ENCODE data around the gene LRRC3. TPM values are rescaled to one million over a fixed set of nuclear protein-coding genes. Genes with fewer than 3 reads are reported as not detected.

Gene LRRC3
- total RNA-seq, 4 donors from 2014 or later = 3.9 to 6.2 (median 4.7) TPM

DNA sequence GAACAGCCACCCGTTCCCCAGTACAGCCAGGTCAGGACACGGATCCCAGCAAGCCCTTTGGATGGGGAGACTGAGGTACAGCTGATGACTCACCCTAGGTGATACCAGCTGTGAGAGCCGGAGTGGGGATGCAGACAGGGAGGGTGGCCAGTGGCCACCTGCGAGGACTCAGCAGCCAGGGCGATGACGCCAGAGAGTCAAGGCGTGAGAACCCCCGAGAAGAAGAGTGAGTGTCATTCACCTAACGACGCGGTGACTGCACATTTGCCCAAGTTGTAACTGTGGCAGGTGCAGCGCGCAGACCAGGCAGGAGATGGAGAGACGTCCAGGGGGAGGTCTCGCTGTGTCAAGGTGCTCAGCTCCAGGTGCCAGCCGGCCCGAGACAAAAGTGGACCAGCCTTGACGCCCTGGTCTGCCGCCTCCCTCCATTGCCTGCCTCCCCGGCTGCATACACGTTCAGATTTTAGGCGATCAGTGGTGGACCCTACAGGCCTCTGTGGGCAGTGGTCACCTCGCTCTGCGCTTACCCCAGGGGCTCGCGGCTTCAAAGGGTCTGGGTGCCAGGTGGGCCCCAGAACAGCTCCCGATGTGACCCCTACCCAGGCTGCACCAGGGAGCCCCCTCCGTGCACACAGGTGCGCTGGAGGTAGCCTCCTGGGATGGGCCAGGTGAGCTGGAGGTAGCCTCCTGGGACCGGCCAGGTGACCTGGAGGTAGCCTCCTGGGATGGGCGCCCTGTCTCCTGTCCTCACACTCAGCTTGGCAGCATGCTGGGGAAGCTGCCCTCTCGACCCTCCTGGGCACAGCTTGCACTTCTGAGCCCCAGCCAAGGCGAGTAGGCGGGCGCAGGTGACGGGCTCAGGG is 11.9 kb downstream of the LRRC3 start:
- DNase-seq (ENCODE audit: low spot score in 2 of 2) = peak; percentile 48 to 64
- 90% methylated on average over 20 of the region's 36 CpGs for WGBS
- H3K9me3 ChIP-seq = no peaks in the 10 kb centered on the region

DNA sequence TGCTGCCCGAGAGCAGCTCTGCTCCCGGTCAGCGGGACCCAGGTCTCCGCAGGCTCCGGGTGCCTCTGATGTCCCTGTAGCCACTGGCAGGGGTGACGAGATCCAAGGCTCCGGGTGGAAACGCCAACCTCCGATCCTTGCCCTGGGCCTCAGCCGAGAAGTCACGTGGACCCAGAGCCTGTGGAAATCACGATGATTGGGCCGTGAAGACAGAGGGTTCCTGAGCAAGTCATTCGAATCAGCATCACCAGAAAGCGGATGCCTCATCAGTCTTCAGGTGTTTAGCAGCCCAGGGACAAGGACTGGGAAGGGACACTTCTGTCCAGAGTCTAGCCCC is 12.5 kb downstream of the LRRC3 start:
- Histone ChIP-seq H3K27me3 (no peaks in the 10 kb centered on the region), H3K36me3 (no peaks in the 10 kb centered on the region), H3K9me3 (no peaks in the 10 kb centered on the region), H3K4me1 (no peaks in the 10 kb centered on the region), H3K27ac (no peak overlapping the region), H3K4me3 (no peak overlapping the region)
- no peak for TF ChIP-seq EP300 (IDR thresholded peaks at IDR 0.05)
- TF ChIP-seq POLR2A (IDR thresholded peaks at IDR 0.05) = no peak
- TF ChIP-seq POLR2AphosphoS5 (IDR thresholded peaks at IDR 0.05) = no peak
- TF ChIP-seq, protein P1, sequence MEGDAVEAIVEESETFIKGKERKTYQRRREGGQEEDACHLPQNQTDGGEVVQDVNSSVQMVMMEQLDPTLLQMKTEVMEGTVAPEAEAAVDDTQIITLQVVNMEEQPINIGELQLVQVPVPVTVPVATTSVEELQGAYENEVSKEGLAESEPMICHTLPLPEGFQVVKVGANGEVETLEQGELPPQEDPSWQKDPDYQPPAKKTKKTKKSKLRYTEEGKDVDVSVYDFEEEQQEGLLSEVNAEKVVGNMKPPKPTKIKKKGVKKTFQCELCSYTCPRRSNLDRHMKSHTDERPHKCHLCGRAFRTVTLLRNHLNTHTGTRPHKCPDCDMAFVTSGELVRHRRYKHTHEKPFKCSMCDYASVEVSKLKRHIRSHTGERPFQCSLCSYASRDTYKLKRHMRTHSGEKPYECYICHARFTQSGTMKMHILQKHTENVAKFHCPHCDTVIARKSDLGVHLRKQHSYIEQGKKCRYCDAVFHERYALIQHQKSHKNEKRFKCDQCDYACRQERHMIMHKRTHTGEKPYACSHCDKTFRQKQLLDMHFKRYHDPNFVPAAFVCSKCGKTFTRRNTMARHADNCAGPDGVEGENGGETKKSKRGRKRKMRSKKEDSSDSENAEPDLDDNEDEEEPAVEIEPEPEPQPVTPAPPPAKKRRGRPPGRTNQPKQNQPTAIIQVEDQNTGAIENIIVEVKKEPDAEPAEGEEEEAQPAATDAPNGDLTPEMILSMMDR (IDR thresholded peaks at IDR 0.05) = no peak
- 94% methylated on average over 14 of the region's 15 CpGs for WGBS
- DNase-seq (ENCODE audit: low spot score in 2 of 2) = peak; percentile 42 to 71

More for the DNA sequence above, 11.9 kb downstream of the LRRC3 start:
- Histone ChIP-seq H3K4me3 (no peak overlapping the region), H3K36me3 (no peaks in the 10 kb centered on the region), H3K27ac (no peak overlapping the region), H3K4me1 (no peaks in the 10 kb centered on the region), H3K27me3 (no peaks in the 10 kb centered on the region)
- TF ChIP-seq, protein P1 (IDR thresholded peaks at IDR 0.05) = no peak
- TF ChIP-seq EP300 (IDR thresholded peaks at IDR 0.05) (no peak), POLR2AphosphoS5 (IDR thresholded peaks at IDR 0.05) (no peak), POLR2A (IDR thresholded peaks at IDR 0.05) (no peak)

DNA sequence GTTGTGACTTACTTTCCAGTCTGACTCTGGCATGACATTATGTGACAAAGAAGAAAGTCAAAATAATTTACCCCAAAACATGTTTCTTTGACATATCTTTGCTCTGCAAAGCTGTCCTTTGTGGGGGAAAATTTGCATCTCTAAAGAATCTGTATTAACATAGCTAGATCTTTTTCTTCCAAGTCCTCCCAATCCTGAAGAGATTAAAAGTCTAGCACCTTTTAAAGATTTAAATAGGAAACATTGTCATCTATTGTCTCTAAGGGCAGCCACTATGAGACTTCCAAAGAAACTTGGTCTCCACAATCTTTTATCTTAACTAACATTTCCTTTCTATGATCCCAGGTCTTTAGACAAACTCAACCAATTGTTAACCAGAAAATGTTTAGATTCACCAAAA is 16.0 kb downstream of the LRRC3 start:
- no peak for DNase-seq (ENCODE audit: low spot score in 2 of 2)
- H3K27me3 ChIP-seq = no peaks in the 10 kb centered on the region
- TF ChIP-seq EP300 (IDR thresholded peaks at IDR 0.05) (no peak), POLR2A (IDR thresholded peaks at IDR 0.05) (no peak), POLR2AphosphoS5 (IDR thresholded peaks at IDR 0.05) (no peak)
- TF ChIP-seq, protein P1 (IDR thresholded peaks at IDR 0.05) = no peak
- no peaks in the 10 kb centered on the region for H3K9me3 ChIP-seq
- no peaks in the 10 kb centered on the region for H3K4me1 ChIP-seq
- no peak overlapping the region for H3K4me3 ChIP-seq
- H3K27ac ChIP-seq = no peak overlapping the region
- no peaks in the 10 kb centered on the region for H3K36me3 ChIP-seq

DNA sequence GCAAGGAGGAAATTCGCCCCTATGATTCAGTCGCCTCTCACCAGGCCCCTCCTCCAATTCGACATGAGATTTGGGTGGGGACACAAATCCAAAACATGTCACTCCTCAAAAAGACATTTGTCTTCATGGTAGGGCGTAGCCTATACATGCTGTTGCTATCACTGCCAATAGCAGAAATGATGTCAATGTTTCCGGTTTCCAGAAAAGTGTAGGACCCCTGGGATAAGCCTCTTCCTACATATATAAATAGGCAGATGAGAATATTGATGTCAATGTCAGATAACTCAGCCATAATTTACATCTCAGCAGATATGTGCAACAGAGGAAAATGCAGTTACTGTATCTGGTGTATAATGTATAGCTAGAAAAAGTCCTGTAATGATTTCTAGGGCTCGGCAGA is 16.7 kb downstream of the LRRC3 start:
- Histone ChIP-seq H3K27ac (no peak overlapping the region), H3K4me1 (no peaks in the 10 kb centered on the region), H3K27me3 (no peaks in the 10 kb centered on the region), H3K9me3 (no peaks in the 10 kb centered on the region), H3K4me3 (no peak overlapping the region), H3K36me3 (no peaks in the 10 kb centered on the region)
- 83% methylated on average over 6 of the region's 6 CpGs for WGBS
- DNase-seq (ENCODE audit: low spot score in 2 of 2) = no peak
- TF ChIP-seq POLR2A (IDR thresholded peaks at IDR 0.05) = no peak
- no peak for TF ChIP-seq EP300 (IDR thresholded peaks at IDR 0.05)
- no peak for TF ChIP-seq POLR2AphosphoS5 (IDR thresholded peaks at IDR 0.05)
- TF ChIP-seq, protein P1 (IDR thresholded peaks at IDR 0.05) = no peak

DNA sequence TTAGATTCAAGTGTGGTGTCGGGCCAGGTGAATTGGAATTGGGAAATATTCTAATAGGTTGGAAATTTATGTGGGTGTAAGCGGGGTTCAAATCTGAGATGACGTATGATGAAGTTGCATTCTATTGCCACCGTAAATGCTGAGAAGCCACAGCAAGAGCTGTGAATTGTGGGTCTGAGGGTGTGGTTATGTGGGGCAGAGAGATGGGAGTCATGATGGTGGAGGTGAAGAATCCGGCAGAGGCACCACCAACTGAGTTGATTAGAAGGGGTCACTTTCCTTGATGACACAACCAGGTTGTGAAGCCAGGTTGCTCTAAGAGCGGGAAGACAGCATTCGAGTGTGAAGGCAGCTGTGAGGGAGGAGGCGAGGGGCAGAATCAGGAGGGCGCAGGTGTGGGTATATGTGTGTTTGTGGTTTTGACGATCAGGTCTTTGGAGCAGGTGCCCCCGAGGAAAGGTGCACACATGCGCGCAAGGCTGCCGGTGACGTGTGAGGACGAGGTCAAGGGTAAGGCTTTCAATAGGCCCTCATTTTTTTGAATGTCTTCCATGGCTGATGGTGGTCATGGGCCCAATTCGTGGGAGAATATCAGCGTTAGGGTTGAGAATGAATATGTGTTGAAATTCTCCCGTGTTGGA is 18.7 kb downstream of the LRRC3 start:
- Histone ChIP-seq H3K27ac (no peak overlapping the region), H3K36me3 (no peaks in the 10 kb centered on the region), H3K4me3 (no peak overlapping the region), H3K27me3 (no peaks in the 10 kb centered on the region), H3K4me1 (no peaks in the 10 kb centered on the region), H3K9me3 (no peaks in the 10 kb centered on the region)
- peak; percentile 24 to 61 for DNase-seq (ENCODE audit: low spot score in 2 of 2)
- WGBS = 92% methylated on average over 18 of the region's 19 CpGs
- TF ChIP-seq POLR2A (IDR thresholded peaks at IDR 0.05) = no peak
- no peak for TF ChIP-seq EP300 (IDR thresholded peaks at IDR 0.05)

Data from suprapubic skin (tissue), 4 donors.